Testis (tissue), 2 donors: ENCODE results near the gene TBL1X.

Experiments used
- CTCF ChIP-seq, 3 experiments: fragments of 450-650 bp in 2 of 3; fragments of 200-600 bp in 1 of 3; sonication (generic) in 1 of 3; IDR thresholded peaks; one replicate each; pipeline ENCODE4 v1.5.1; 2016 to 2019; ENCODE audit warnings: antibody characterized with exemption in 3 of 3, mild to moderate bottlenecking in 2 of 3, moderate library complexity in 1 of 3
- POLR2A ChIP-seq: fragments of 450-650 bp; IDR thresholded peaks from one replicate; pipeline ENCODE4 v1.6.1; 2017; ENCODE audit warnings: antibody characterized with exemption, mild to moderate bottlenecking, moderate library complexity

GRCh38 chrX:9519546-9520216 is 54.8 kb downstream of the TBL1X start:
- TF ChIP-seq CTCF (IDR thresholded peaks at IDR 0.05) (no peak), POLR2A (no peak)
